ENCODE measurements around the gene SMARCD1.
"Not testable (repeated sequence)": the region's sequence is repeated elsewhere in the genome, so short reads cannot be mapped to it uniquely, and the experiment has no call there.

The SMARCD1 gene

DNA sequence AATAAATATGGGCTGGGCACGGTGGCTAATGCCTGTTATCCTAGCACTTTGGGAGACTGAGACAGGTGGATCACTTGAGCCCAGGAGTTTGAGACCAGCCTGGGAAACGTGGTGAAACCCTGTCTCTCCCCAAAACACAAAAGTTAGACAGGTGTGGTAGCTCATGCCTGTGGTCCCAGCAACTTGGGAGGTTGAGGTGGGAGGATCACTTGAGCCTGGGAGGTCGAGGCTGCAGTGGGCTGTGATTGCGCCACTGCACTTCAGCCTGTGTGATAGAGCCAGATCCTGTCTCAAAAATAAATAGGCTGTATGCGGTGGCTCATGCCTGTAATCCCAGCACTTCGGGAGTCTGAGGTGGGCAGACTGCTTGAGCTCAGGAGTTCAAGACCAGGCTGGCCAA, 62.9 kb downstream of the SMARCD1 start:
- DNase-seq, result not testable (repeated sequence)

GRCh38 chr12:50149311-50149710, 64.2 kb downstream of the SMARCD1 start:
- no peak for DNase-seq
